Sigmoid colon (tissue), 4 donors: ENCODE measurements around the gene NFIA.

Source experiments
- CTCF ChIP-seq, 4 experiments: fragments of 450-650 bp in 3 of 4; fragments of 200-600 bp in 1 of 4; IDR thresholded peaks; one replicate each; pipeline ENCODE4 v1.5.1; 2016 to 2019; ENCODE audit warnings: antibody characterized with exemption in 4 of 4, mild to moderate bottlenecking in 3 of 4, moderate library complexity in 2 of 4
- EP300 ChIP-seq, 4 donors: sonication (generic); formaldehyde crosslinking; IDR thresholded peaks; one replicate each; pipeline ENCODE4 v1.6.1; 2017; ENCODE audit warnings: antibody characterized with exemption in 4 of 4
- POLR2AphosphoS5 ChIP-seq, 4 donors: sonication (generic); formaldehyde crosslinking; IDR thresholded peaks; one replicate each; pipeline ENCODE4 v1.6.1; 2017; ENCODE audit warnings: antibody characterized with exemption in 4 of 4

GRCh38 chr1:61247881-61248752, 165.8 kb downstream of the NFIA start:
- no peak for TF ChIP-seq EP300 (IDR thresholded peaks at IDR 0.05)
- TF ChIP-seq CTCF (IDR thresholded peaks at IDR 0.05): no peak
- no peak for TF ChIP-seq POLR2AphosphoS5 (IDR thresholded peaks at IDR 0.05)
